SIG-M5 treated with dmso at 0.1 percent for 504 hours (cell line): ENCODE results near the gene LYPD6.

ENCODE experiments used
- DNase-seq: peaks from one replicate; lab custom pipeline; 2025; ENCODE audit not compliant: unreplicated experiment; lab: John Stamatoyannopoulos, UW

Gene LYPD6

DNA sequence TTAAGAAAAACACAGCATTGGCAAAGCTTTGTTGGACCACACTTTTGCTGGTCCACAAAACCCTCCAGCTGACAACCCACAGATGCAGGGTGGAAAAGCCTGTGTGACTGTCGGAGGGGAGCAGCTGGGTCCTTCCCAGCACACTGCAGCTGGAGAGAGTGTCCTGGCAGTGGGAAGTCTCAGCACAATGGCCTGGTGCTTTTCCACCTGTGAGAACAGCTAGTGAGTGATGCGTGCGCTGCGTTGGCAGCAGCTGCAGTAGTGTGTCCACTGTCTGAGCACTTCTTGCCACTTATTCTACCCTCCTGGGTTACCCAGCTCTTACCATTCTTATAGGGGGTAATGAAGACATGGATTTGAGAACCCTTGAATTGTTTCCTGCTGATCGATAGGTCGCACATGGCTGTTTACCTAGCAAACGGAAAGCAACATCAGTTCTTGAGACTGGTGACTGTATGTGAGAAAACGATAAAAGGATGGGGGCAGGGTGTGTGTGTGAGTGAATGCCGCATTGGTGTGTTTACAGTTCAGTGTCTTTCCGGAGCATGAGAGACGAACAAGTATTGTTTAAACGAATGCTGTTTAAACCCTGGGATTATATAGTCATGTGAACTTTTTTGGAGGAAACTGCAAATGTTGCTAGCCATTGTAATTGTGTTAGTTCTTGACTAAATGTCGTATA lies 69.7 kb downstream of the LYPD6 start:
- DNase-seq: no peak

DNA sequence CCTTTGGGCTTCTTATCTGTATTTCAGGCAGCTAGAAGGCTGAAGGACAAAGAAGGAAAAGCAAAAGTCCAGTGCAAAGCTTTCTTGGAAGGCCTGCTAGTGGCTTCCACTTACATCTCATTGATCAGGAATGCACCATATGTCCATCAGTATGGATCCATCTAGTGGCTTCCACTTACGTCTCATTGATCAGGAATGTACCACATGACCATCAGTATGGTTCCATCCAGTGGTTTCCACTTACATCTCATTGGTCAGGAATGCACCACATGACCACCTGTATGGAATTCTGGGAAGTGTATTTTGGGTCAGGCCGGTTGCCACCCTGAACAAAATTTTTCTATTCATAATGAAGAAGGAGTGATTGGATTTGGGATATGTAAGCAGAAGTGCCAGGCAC lies 70.6 kb downstream of the LYPD6 start:
- no peak for DNase-seq

DNA sequence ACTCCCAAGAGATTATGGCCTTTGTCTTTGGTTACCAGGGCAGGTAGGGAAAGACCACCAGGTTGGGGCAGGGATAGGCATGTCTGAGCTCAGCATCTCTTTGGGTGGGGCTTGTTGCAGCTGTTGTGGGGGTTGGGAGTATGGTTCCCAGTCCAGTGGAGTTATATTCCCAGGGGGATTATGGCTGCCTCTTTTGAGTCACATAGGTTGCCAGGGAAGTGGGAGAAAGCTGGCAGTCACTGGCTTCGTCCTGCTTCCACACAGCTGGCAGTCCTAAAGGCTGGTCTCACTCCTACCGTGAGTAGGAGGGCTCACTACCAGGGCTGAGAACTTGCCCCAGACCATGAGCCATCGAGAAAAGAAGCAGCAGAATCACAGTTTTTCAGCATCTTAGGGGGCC lies 79.1 kb downstream of the LYPD6 start:
- DNase-seq: no peak

DNA sequence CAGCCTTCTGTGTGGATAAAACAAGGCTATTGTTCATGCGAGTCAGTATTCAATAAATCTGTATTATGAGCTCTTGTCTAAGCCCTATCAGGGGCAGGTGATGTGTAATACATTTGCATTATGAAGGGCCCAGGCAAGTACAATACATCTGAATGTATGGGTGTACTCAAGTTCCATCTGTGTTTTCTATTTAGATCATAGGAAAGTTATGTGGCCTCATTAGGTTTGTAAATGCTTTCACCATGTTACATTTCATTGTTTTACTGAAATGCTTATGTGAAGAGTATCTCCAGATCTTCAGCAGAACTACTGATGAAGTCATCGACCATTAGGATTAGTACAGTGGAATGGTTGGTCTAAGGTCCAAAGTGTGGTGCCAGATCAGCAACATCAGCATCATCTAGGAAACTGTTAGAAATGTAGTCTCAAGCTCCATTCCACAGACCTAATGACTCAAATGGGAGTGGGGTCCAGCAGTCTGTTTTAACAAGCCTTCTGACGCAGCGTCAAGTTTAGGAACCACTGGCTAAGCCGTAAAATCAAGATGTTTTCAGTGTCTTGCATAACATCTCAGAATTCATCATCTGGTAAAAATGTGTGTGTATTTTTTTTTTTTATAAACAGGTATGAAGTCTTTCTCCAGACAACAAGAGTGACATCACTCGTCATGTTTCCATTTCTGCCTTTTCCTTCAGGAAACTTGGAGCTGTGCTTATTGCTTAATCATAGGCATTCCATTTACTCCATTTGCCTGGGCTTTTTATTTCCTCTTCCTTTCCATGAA lies 80.5 kb downstream of the LYPD6 start:
- DNase-seq: no peak

DNA sequence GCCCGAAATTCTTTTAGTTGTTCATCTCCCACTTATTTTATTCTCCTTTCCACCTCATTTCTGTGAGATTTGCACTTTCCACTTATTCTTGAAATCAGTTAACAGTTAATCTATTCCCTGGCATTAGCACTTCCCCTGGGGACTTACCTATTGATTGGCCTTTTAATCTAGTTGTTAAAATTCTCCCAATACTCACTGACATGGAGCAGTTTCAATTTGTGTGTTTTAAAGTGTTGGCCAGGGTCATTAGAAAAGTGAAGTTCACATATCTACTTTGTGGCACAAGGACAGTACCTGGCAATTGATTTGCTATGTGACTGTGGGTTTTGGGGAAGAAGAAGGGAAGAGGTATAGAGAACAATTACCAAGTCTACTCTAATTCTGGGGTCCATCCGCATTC lies 83.1 kb downstream of the LYPD6 start:
- DNase-seq: no peak

DNA sequence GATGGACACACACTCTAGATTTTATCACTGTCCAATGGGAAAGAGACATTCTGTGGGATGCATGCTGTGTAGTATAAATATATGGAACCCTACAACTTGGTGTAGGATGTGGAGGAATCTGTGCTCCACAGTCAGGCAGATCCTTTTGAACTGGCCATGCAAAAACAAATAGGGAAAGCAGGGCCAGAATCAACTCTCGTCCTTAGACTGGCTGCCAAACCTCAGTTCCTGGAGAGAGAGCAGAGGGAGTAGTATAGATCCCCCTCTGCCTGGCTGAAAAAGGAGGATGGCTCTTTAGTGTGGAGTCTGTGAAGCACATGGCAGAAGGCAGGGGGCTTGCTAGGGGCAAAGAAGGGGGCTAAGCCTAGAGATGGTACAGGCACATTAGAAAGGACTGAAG lies 84.7 kb downstream of the LYPD6 start:
- no peak for DNase-seq

DNA sequence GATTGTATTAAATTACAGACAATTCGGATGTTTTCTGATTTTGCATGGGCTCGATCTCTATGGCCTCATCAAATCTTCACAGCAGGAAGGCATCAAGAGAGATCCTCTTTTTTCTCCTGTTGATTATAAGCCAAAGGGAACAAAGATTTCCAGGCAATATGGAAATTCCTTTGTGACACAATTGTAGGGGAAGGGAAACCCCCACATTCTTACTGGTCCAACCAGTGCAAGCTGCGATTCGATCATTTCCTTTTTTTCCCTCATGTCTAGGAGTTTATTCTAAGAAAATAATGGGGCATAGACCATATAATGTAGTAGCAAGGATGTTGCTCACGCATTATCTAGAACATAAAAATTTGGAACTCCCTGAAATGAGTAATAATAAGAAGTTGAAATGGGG lies 87.7 kb downstream of the LYPD6 start:
- no peak for DNase-seq

DNA sequence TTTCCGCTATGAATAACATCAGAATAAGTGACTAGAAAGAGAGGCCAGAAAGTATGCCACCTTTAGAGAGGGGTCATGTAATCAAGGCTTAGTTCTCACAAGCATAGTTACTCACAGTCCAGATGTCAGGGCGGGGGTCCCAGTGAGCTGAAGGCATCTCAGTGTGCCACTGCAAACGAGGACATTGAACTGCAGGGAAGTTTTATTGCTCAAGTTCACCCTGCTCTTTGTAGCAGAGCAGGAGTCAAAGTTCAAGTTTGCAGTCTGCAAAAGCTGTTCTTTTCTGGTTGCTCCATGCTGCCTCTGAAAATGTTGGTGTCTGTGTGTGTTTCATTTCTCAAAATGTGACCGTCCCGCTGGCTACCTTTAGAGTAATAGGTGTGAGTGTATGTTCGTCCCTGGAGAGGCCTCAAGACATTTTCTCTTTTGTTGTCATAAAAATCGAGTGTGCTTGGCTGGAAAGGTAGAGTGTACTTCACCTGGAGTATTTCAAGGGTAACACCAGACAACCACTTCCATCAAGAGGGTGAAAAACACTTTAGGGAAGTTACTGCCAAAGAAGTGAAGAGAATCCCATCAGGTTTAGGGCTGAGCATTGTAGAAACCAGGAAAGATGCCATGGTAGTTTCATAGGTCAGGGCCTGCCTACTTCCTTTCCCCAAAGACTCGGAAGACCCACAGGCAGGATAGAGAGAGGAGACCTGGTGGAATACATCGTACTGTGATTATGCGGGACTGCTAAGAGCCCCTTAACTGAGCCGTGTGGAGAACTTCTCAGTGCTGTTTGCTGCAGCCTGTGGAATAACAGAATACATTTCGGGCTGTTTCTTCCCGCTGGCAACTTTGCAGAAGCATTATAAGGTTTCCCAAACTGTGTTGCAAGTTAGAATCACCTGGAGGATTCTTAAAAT lies 89.9 kb downstream of the LYPD6 start:
- no peak for DNase-seq

DNA sequence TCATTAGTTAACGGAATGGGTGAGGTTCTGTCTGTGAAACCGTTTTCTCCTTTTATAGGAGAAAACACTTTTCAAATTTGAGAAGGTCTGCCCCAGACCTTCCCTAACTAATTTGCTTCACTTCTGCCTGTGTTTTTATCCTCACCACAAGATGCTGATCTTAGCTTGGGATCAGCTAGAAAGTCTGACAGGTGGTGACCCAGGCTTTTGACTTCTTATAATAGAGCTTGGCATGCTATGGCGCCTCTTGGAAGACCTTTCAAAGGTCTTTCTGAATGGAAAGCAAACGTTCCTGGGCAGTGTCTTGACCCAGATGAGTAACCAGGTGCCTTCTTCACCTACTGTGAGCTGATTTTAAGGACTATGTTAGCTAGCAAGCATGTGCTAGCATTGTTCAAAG lies 91.4 kb downstream of the LYPD6 start:
- no peak for DNase-seq

DNA sequence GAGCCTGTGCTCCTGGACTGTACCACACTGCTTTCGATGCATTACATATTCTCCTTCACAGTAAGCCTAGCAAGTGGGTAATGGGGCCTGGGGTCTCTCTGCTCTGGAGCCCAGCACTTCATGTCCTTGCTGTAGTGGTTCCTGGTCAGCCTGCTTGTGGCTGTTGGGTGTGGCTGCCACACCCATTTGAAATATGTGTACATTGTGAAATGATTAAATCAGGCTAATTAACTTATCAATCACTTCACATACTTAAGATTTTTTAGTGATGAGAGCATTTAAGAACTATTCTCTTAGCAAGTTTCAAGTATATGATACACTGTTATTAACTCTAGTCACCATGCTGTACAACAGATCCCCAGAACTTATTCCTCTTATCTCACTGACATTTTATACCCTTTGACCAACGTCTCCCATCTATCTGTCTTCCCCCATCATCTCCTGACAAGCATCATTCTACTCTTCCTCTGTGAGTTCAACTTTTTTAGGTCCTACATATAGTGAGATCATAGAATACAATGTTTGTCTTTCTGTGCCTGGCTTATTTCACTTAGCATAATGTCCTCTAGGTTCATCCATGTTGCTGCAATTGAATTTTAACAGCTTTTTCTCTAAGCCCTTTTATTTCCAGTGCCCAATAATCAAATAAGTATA lies 92.1 kb downstream of the LYPD6 start:
- DNase-seq: no peak

DNA sequence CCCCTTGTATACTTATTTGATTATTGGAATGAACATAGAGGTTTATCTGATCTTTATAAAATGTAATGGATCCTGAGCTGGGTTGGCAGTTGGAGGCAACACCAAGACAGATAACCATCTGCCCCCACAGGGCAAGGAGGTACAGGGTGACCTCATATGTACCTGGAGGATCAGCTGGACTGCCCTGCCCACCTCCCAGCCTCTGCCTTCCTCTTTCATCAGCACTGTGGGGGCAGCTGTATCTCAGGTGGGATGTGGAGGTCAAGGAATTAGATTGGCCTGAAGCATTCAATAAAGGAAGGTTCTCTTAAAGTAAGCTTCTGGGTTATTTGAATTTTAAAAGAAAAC lies 92.6 kb downstream of the LYPD6 start:
- no peak for DNase-seq

DNA sequence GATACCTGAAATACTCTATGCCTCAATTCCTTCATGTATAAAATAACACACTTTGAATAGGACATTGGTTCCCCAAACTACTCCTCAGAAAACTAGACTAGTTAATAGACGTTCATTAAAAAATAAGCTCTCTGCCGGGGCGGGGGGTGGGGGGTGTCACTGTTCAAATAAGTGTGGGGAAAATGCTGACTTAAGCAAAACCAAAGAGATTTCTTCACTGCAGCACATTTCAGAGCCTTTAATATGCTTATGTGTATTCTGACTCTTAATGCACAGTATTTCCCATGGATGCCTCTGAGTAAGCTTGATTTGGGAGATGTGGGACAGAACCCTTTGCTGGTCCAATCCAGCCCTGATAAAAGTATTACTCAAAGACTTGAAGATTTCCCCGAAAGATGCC lies 93.2 kb downstream of the LYPD6 start:
- no peak for DNase-seq

DNA sequence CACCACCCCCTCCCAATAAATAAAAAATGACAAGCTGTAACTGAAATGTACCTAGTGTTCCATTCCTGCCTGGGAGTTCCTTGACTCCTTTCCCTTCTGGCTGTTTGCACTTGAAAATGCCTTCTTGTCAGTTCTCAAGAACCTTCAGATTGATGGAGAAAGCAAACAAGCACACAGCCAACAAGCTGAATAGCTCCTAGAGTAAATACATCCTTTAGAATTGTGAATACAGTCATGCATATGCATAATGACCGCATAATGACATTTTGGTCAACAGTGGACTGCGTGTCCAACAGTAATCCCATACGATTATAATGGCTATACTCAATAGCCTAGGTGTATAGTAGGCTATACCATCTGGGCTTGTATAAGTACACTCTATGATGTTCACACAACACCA lies 97.0 kb downstream of the LYPD6 start:
- no peak for DNase-seq

DNA sequence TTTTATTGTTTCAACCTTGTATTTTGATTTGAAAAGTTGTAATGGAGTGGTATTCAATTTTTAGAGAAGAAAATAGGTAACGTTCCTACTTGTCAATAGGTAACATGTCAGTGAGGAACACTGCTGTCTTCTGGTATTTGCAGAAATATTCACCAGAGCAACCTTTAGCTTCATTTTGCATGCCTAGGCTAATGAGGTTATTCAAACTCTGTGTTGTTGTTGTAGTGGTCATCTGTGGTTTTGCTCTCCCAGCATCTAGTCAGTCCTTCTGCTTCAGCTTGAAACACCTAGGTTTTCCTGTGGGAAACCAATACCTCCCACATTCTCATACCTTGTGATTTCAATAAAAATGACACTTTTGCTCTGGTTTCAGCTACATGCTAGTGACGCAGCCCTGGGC lies 98.4 kb downstream of the LYPD6 start:
- no peak for DNase-seq

DNA sequence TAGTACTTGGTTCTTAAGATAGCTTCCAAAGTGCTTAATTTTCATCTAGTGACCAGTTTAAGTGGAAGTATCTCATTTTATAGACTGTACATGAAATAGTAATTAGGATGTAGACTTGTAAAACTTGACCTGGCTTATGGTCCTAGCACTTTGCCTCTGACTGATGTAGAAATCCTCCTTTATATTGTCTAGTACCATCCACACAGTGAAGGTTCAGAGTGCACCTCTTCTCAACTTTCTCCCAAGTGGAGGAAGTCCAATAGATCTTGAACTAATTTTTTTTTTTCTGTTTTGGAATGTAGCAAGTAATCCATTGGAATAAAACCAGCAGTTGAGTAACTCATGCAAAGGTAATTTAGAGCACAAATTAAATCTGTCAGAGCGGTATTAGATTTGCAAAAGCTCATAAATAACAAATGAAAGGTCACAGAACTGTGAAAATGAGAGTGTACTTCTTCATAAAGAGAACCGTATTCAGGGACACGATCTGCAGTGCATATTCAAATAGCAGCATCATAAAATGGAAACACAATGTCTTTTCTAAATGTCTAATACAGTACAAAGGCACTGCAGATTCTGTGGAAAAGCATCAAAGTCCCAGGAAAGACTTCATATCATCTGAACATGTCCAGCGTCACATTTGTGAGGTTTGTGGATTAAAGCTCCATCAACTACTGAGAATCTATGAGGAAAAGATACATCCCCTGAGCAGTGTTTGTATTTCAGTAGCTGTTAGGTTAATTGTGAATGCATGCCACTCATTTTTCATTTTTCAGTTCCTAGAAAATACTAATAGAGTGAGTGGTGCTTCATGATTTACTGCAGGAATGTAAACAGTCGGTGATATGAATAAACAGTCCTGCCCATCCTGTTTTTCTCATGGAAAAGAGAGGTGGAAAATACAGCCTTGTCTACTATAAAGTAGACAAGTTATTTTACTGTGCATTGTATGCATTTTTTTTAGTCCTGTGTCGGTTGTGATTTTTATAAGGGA lies 100.7 kb downstream of the LYPD6 start:
- DNase-seq: no peak

DNA sequence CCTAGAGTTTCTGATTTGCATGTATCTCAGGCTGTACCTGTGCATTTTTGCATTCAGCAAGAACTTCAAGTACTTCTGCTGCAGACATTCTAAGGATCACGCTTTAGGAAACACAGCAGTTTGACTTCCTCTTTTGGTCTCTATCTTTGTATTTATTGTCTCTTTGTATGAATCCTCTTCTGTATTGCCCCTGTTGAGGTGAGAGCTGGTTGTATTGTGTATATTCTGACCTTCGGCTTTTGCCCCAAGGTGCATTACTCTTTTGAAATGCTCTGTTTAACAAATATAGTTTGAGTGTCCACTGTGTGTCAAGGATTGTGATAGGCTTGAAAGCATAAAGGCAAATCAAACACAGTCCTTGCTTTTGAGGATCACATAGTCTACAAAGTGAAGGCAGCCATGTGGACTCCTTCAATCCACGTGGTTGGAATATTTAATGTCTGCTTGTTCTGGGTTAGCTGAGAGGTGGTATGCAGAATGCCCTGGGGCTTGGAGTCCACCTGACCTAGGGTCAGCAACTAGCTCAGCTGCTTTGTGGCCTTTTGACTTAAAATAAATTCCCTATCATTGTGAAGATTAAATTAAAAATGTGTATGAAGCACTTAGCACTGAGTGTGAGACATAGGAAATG lies 108.1 kb downstream of the LYPD6 start:
- peak; percentile 35 for DNase-seq

DNA sequence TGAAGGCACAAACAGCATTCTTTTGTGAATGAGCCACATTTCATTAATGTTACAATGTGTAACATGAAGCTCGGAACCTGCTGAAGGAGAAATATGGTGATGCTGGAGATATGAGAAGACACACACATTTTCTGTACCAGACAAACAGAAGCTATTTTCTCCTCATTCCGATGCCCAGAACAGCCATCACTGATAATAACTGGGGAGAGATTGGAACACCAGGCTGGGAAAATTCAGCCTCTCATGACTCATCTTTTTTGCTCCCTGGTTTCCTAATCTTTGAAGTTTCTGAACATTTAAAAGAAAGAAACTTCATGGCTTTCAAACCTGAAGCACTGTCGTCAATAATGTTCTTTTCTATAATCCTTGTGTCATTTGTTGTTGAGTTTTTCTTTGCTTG lies 110.9 kb downstream of the LYPD6 start:
- DNase-seq: no peak

DNA sequence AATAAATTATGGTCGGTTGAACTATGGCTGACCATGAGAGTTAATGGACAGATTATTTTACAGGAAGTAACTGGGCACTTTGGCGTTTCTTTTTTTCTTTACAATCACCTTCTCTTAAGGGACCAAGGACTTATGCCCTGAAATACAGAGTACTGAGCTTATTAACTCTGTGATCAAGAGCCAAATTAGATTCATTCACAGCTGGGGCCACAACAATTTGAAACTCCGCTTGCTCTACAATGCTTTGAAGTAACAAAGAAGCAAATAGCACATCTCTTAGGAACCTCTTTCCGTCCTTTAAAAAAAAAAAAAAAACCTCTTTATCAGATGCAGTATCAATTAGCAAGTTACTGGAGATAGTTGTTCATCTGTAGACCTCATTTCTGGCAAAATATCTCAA lies 112.0 kb downstream of the LYPD6 start:
- DNase-seq: no peak

DNA sequence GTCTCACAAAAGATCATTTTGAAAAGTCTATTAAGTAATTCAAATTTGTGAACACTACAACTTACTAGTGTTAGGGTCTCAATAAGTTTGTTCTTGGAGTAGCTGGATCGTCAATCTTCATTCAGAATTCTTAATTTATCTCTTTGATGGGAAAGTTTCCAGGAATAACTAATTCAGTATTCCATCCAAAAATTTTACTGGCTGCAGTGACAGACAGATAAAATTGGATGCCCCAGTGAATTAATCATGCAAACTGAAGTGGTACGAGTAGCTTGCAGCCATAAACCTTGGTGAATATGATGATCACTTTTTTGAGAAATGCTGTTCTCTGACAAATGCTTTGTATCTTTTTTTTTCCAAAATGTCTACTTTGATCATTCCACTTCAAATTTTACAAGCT lies 112.8 kb downstream of the LYPD6 start:
- no peak for DNase-seq

DNA sequence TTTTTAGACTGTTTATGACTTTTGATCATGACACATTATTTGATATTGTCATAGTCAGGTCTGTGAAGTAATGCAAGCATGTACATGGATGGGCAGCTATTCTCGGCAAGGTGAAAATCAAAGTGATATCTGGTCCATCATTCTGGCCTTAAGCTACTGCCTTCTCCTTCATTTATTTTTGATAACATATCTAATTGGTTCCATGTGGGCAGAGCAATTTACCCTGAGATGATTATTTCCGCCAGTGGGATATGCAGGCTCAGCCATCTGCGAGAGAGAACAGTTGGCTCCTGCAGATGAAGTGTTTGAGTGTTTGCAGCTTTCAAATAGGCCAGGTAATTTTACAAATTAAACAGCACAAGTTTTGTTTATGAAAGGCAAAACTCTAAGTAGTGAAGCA lies 116.4 kb downstream of the LYPD6 start:
- DNase-seq: no peak
